ENCODE data around the gene SEC22B.
"Not testable (repeated sequence)": the region's sequence is repeated elsewhere in the genome, so short reads cannot be mapped to it uniquely, and the experiment has no call there.

The SEC22B gene

GRCh38 chr1:120178799-120179756 is 2.8 kb upstream of the SEC22B start:
- Histone ChIP-seq H3K9ac (no peak overlapping the region), H3K4me3 (no peak overlapping the region), H3K4me1 (peaks cover 5% of the 10 kb centered on the region; the same call in 1 of the 2 replicates), H3K27ac (no peak overlapping the region), H3K4me2 (no peak overlapping the region), H3K36me3 (no peaks in the 10 kb centered on the region), H4K20me1 (no peaks in the 10 kb centered on the region), H3K9me3 (0 out of 2 replicates have a peak, but pooled peaks cover 4% of the 10 kb centered on the region), H3K27me3 (no peaks in the 10 kb centered on the region)
- no peak for TF ChIP-seq Cebpa-rat (IDR thresholded peaks at IDR 0.05)

DNA sequence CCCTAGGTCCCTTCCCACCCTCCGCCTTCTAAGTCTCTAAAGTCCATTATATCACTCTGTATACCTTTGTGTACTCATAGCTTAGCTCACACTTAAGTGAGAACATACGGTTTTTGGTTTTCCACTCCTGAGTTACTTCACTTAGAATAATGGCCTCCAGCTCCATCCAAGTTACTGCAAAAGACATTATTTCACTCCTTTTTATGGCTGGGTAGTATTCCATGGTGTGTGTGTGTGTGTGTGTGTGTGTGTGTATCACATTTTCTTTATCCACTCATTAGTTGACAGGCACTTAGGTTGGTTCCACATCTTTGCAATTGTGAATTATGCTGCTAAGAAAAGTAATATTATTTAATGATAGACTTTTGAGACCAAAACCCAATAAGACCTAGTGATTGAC is 1.7 kb upstream of the SEC22B start:
- H3K4me2 ChIP-seq, H4K20me1 ChIP-seq, H3K27me3 ChIP-seq, H3K4me1 ChIP-seq, H3K4me3 ChIP-seq, H3K27ac ChIP-seq, H3K9me3 ChIP-seq, H3K9ac ChIP-seq, H3K36me3 ChIP-seq: not testable (repeated sequence)

DNA sequence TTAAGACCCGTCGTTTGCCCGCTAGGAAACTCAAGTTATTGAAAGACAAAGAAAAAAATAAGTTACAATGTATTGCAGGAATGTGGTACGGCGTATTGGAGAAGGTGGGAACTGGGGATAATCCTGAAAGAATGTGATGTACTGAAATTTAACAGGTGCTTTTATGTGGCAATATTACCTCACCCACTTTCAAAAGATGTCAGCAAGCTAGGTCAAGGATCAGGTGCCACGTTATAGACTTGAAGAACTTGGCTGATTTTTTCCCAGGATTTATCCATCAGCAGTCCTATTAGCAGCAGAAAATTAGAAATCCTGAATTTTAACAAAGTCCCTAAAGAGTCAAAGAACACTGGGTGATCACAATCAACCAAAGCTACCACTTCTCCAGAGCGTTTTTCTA is 632 bp downstream of the SEC22B start:
- Histone ChIP-seq H3K4me3 (peak overlapping the region; percentile 84), H3K27ac (peak overlapping the region; percentile 89), H3K4me2 (peak overlapping the region; percentile 62), H3K9ac (peak overlapping the region; percentile 87)
- not testable (repeated sequence) for H3K27me3 ChIP-seq, H3K9me3 ChIP-seq, H3K4me1 ChIP-seq, H3K36me3 ChIP-seq, H4K20me1 ChIP-seq

DNA sequence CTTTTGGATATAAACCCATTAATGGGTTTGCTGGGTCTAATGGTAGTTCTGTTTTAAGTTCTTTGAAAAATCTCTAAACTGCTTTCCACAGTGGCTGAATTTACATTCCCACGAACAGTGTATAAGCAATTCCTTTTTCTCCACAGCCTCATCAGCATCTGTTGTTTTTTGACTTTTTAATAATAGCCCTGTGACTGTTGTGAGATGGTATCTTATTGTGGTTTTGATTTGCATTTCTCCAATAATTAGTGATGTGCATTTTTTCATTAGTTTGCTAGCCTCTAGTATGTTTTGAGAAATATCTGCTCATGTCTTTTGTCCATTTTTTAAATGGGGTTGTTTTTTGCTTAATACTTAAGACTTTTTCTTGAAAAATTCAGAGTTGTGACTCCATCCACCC is 11.6 kb downstream of the SEC22B start:
- H4K20me1 ChIP-seq, H3K4me2 ChIP-seq, H3K9me3 ChIP-seq, H3K4me1 ChIP-seq, H3K9ac ChIP-seq, H3K27me3 ChIP-seq, H3K4me3 ChIP-seq, H3K27ac ChIP-seq: not testable (repeated sequence)
- peaks cover 14% of the 10 kb centered on the region; the same call in 1 of the 2 replicates for H3K36me3 ChIP-seq

GRCh38 chr1:120162015-120162414 is 14.3 kb downstream of the SEC22B start:
- not testable (repeated sequence) for H3K9me3 ChIP-seq, H3K4me3 ChIP-seq, H4K20me1 ChIP-seq, H3K27me3 ChIP-seq, H3K9ac ChIP-seq, H3K4me2 ChIP-seq, H3K4me1 ChIP-seq, H3K27ac ChIP-seq
- H3K36me3 ChIP-seq: peaks cover 11% of the 10 kb centered on the region

GRCh38 chr1:120158495-120158894 is 17.8 kb downstream of the SEC22B start:
- H3K9ac ChIP-seq, H3K4me2 ChIP-seq, H3K9me3 ChIP-seq, H3K27me3 ChIP-seq, H3K4me3 ChIP-seq, H3K4me1 ChIP-seq, H3K27ac ChIP-seq, H3K36me3 ChIP-seq, H4K20me1 ChIP-seq: not testable (repeated sequence)

- not testable (repeated sequence) for H3K36me3 ChIP-seq, H3K9ac ChIP-seq, H3K4me2 ChIP-seq
Measured at GRCh38 chr1:120158086-120158485, 18.2 kb downstream of the SEC22B start.

GRCh38 chr1:120150138-120150822 is 26.0 kb downstream of the SEC22B start:
- not testable (repeated sequence) for H3K9ac ChIP-seq, H3K27ac ChIP-seq, H3K4me2 ChIP-seq, H3K4me1 ChIP-seq, H3K9me3 ChIP-seq, H4K20me1 ChIP-seq, H3K27me3 ChIP-seq, H3K4me3 ChIP-seq, H3K36me3 ChIP-seq

More at GRCh38 chr1:120158086-120158485, 18.2 kb downstream of the SEC22B start:
- not testable (repeated sequence) for H4K20me1 ChIP-seq, H3K27me3 ChIP-seq, H3K9me3 ChIP-seq, H3K4me3 ChIP-seq, H3K4me1 ChIP-seq, H3K27ac ChIP-seq

DNA sequence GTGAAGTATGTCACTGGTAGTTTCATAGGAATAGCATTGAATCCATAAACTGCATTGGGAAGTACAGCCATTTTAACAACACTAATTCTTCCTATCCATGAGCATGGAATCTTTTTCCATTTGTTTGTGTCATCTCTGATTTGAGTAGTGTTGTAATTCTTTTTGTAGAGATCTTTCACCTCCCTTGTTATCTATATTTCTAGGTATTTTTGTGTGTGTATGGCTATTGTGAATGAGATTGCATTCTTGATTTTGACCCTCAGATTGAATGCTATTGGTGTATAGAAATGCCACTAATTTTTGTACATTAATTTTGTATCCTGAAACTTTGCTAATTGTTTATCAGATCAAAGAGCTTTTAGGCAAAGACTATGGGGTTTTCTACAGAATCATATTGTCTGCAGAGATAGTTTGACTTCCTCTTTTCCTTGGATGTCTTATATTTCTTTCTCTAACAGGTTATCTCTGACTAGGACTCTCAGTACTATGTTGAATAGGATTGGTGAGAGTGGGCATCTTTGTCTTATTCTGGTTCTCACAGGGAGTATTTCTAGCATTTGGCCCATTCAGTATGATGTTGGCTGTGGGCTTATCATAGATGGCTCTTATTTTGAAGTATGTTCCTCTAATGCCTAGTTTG is 26.8 kb downstream of the SEC22B start:
- not testable (repeated sequence) for H3K27me3 ChIP-seq, H3K4me1 ChIP-seq, H4K20me1 ChIP-seq, H3K27ac ChIP-seq, H3K9me3 ChIP-seq, H3K9ac ChIP-seq, H3K4me2 ChIP-seq, H3K4me3 ChIP-seq, H3K36me3 ChIP-seq

- not testable (repeated sequence) for H3K4me2 ChIP-seq, H3K9me3 ChIP-seq
Measured at GRCh38 chr1:120145806-120146205, 30.5 kb downstream of the SEC22B start.

DNA sequence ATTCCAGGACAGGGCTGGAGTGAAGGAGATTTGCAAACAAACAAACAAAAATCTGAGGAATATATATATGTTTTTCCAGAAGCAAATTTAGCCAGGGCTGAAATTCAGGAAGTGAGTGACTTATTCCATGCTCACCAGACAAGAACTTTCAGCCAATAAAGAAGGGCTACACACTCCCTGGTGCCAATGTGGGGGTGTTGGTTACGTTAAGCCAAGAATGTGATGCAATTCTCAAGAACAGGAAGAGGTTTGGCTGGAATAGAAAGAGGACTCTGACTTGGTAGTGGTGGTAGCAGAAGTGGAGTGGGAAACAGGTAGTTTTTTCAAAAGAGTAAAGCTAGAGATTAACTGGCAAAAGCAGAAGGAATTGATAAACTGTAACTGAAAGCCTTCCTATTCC is 31.7 kb downstream of the SEC22B start:
- H4K20me1 ChIP-seq, H3K9ac ChIP-seq, H3K27me3 ChIP-seq, H3K4me2 ChIP-seq, H3K4me3 ChIP-seq, H3K36me3 ChIP-seq, H3K9me3 ChIP-seq, H3K27ac ChIP-seq: not testable (repeated sequence)
- H3K4me1 ChIP-seq: peaks cover 25% of the 10 kb centered on the region

More at GRCh38 chr1:120145806-120146205, 30.5 kb downstream of the SEC22B start:
- H3K36me3 ChIP-seq, H4K20me1 ChIP-seq, H3K9ac ChIP-seq, H3K27ac ChIP-seq, H3K27me3 ChIP-seq, H3K4me3 ChIP-seq: not testable (repeated sequence)
- H3K4me1 ChIP-seq: peaks cover 25% of the 10 kb centered on the region

GRCh38 chr1:120144169-120144568 is 32.2 kb downstream of the SEC22B start:
- H3K36me3 ChIP-seq, H3K9ac ChIP-seq, H3K27ac ChIP-seq, H3K27me3 ChIP-seq, H3K9me3 ChIP-seq, H3K4me3 ChIP-seq, H4K20me1 ChIP-seq: not testable (repeated sequence)
- Histone ChIP-seq H3K4me1 (peaks cover 25% of the 10 kb centered on the region), H3K4me2 (peak overlapping the region; percentile 60)

GRCh38 chr1:120143334-120143733 is 33.0 kb downstream of the SEC22B start:
- Histone ChIP-seq H3K4me1 (peaks cover 25% of the 10 kb centered on the region), H3K4me2 (peak overlapping the region; percentile 60)
- H3K36me3 ChIP-seq, H3K4me3 ChIP-seq, H3K27me3 ChIP-seq, H3K9ac ChIP-seq, H4K20me1 ChIP-seq, H3K27ac ChIP-seq, H3K9me3 ChIP-seq: not testable (repeated sequence)

Measured in BLaER1 (cell line).